GM23248 (cell line): ENCODE measurements around the gene ELFN1. TPM values are rescaled to one million over a fixed set of nuclear protein-coding genes. Genes with fewer than 3 reads are reported as not detected.

ENCODE experiments used
- DNase-seq: peaks from one replicate; pipeline ENCODE4 v3.0.0-alpha.2; 2015
- H2AFZ ChIP-seq: fragments of 200-600 bp; sonication (generic); 2 replicates; pipeline ENCODE4 v1.6.1; 2016; ENCODE audit warnings: antibody characterized with exemption
- H3F3A ChIP-seq: fragments of 200-600 bp; sonication (generic); 2 replicates; pipeline ENCODE4 v1.6.1; 2016; ENCODE audit warnings: mild to moderate bottlenecking, antibody characterized with exemption, mixed run types; ENCODE audit not compliant: insufficient read depth
- H3K27ac ChIP-seq: fragments of 200-600 bp; sonication (generic); 2 replicates; pipeline ENCODE4 v1.5.1; 2016; ENCODE audit warnings: mild to moderate bottlenecking
- H3K27me3 ChIP-seq: fragments of 200-600 bp; sonication (generic); replicated peaks from 2 replicates; pipeline ENCODE4 v1.6.1; 2016; ENCODE audit warnings: mild to moderate bottlenecking; ENCODE audit not compliant: insufficient read depth
- H3K36me3 ChIP-seq: fragments of 200-600 bp; sonication (generic); 2 replicates; pipeline ENCODE4 v1.6.1; 2016; ENCODE audit warnings: low read depth, mild to moderate bottlenecking
- H3K4me1 ChIP-seq: fragments of 200-600 bp; sonication (generic); 2 replicates; pipeline ENCODE4 v1.6.1; 2016; ENCODE audit warnings: mild to moderate bottlenecking; ENCODE audit not compliant: insufficient read depth
- H3K4me2 ChIP-seq: fragments of 200-600 bp; sonication (generic); one replicate; pipeline ENCODE4 v1.6.1; 2016; ENCODE audit warnings: mild to moderate bottlenecking; ENCODE audit not compliant: unreplicated experiment
- H3K4me3 ChIP-seq: fragments of 200-600 bp; sonication (generic); 2 replicates; pipeline ENCODE4 v1.5.1; 2016; ENCODE audit warnings: mild to moderate bottlenecking
- H3K79me2 ChIP-seq: fragments of 200-600 bp; sonication (generic); 2 replicates; pipeline ENCODE4 v1.6.1; 2016; ENCODE audit warnings: mild to moderate bottlenecking; ENCODE audit not compliant: insufficient read depth
- H3K9ac ChIP-seq: fragments of 200-600 bp; sonication (generic); 2 replicates; pipeline ENCODE4 v1.6.1; 2016; ENCODE audit warnings: mild to moderate bottlenecking
- H3K9me2 ChIP-seq: fragments of 200-600 bp; sonication (generic); 2 replicates; pipeline ENCODE4 v1.6.1; 2016; ENCODE audit warnings: mixed run types, mild to moderate bottlenecking, moderate library complexity; ENCODE audit not compliant: insufficient read depth
- H3K9me3 ChIP-seq: fragments of 200-600 bp; sonication (generic); one replicate; pipeline ENCODE4 v1.6.1; 2017; ENCODE audit warnings: low read depth
- H4K20me1 ChIP-seq: fragments of 200-600 bp; sonication (generic); 2 replicates; pipeline ENCODE4 v1.6.0; 2016; ENCODE audit not compliant: insufficient read depth
- EZH2 ChIP-seq: fragments of 200-600 bp; sonication (generic); IDR thresholded peaks from 2 replicates; pipeline ENCODE4 v1.6.1; 2018; ENCODE audit warnings: antibody characterized with exemption, mild to moderate bottlenecking; ENCODE audit not compliant: insufficient read depth, poor library complexity, severe bottlenecking
- EZH2phosphoT487 ChIP-seq: fragments of 200-600 bp; sonication (generic); IDR thresholded peaks from 2 replicates; pipeline ENCODE4 v1.6.1; 2018; ENCODE audit warnings: antibody characterized with exemption, moderate library complexity, mild to moderate bottlenecking, low read depth; ENCODE audit not compliant: insufficient read depth
- WGBS, 2 experiments: methylation state at CpG; one replicate each; pipeline ENCODE4 v1.1.6; 2015 to 2017; ENCODE audit warnings: low lambda C conversion rate in 2 of 2, low coverage in 1 of 2; ENCODE audit errors: missing lambda C conversion rate in 2 of 2; 5-methylcytosine and 5-hydroxymethylcytosine counted together
- in situ Hi-C: fragments of 300-500 bp; cut with MboI; formaldehyde crosslinking; loops from 2 replicates; pipeline ENCODE4 v1.15.0; 2020
- polyA plus RNA-seq: library from polyadenylated mRNA; unstranded; fragments of >200 nt; fragmentation: Nextera tagmentation; extraction: Ambion mirVana; gene quantifications from 2 replicates; pipeline ENCODE4 v1.2.1, GENCODE V29; 2016
- total RNA-seq: library from RNA; depleted of rRNA; stranded (reverse); fragments of >200 nt; shearing (Covaris generic); gene quantifications from 2 replicates; pipeline ENCODE4 v1.2.3, GENCODE V29; 2014

Gene ELFN1
- total and polyA plus RNA-seq, 2 experiments from 2014 or later, result 0.13 to 6.2 TPM

- Histone ChIP-seq H3K9me3 (no peaks in the 10 kb centered on the region), H3F3A (no peaks in the 10 kb centered on the region), H3K27ac (no peak overlapping the region), H3K4me2 (no peak overlapping the region), H3K4me1 (no peaks in the 10 kb centered on the region), H3K36me3 (no peaks in the 10 kb centered on the region), H3K27me3 (peaks cover 5% of the 10 kb centered on the region), H3K9me2 (no peaks in the 10 kb centered on the region), H4K20me1 (no peaks in the 10 kb centered on the region), H3K9ac (no peak overlapping the region), H3K79me2 (no peaks in the 10 kb centered on the region), H3K4me3 (no peak overlapping the region), H2AFZ (no peak overlapping the region)
- in situ Hi-C loops, result no loop called here
- no peak for TF ChIP-seq EZH2phosphoT487
- TF ChIP-seq EZH2, result no peak
- DNase-seq, result peak; percentile 51
- WGBS, 2 experiments, result 12 to 36% methylated on average over 13 to 21 of the region's 21 CpGs
Observed at GRCh38 chr7:1640376-1641172, 29.5 kb upstream of the ELFN1 start.

- in situ Hi-C loops, result no loop called here
- H3K36me3 ChIP-seq, result no peaks in the 10 kb centered on the region
- H3K4me3 ChIP-seq, result no peak overlapping the region
- no peak overlapping the region for H3K27ac ChIP-seq
- peaks cover 9% of the 10 kb centered on the region for H3K27me3 ChIP-seq
- no peak overlapping the region for H3K9ac ChIP-seq
- H3K4me1 ChIP-seq, result no peaks in the 10 kb centered on the region
- no peaks in the 10 kb centered on the region for H3K9me2 ChIP-seq
- H2AFZ ChIP-seq, result no peak overlapping the region
- H3K4me2 ChIP-seq, result no peak overlapping the region
- no peaks in the 10 kb centered on the region for H3K79me2 ChIP-seq
- no peaks in the 10 kb centered on the region for H4K20me1 ChIP-seq
- 67 to 74% methylated on average over 11 of the region's 11 CpGs for WGBS, 2 experiments
- H3K9me3 ChIP-seq, result no peaks in the 10 kb centered on the region
- no peaks in the 10 kb centered on the region for H3F3A ChIP-seq
- DNase-seq, result no peak
- TF ChIP-seq EZH2phosphoT487 (no peak), EZH2 (no peak)
Observed at GRCh38 chr7:1641173-1641572, 28.9 kb upstream of the ELFN1 start.

- DNase-seq, result no peak
- H3K9me2 ChIP-seq, result no peaks in the 10 kb centered on the region
- no peak overlapping the region for H2AFZ ChIP-seq
- in situ Hi-C loops, result no loop called here
- H3K9me3 ChIP-seq, result no peaks in the 10 kb centered on the region
- no peaks in the 10 kb centered on the region for H4K20me1 ChIP-seq
- no peak overlapping the region for H3K9ac ChIP-seq
- no peak overlapping the region for H3K4me2 ChIP-seq
- no peak overlapping the region for H3K27ac ChIP-seq
- peaks cover 15% of the 10 kb centered on the region for H3K27me3 ChIP-seq
- no peaks in the 10 kb centered on the region for H3K79me2 ChIP-seq
- 61 to 67% methylated on average over 13 to 16 of the region's 16 CpGs for WGBS, 2 experiments
- H3F3A ChIP-seq, result no peaks in the 10 kb centered on the region
- no peaks in the 10 kb centered on the region for H3K4me1 ChIP-seq
- H3K36me3 ChIP-seq, result no peaks in the 10 kb centered on the region
- TF ChIP-seq EZH2phosphoT487 (no peak), EZH2 (no peak)
- H3K4me3 ChIP-seq, result no peak overlapping the region
Observed at GRCh38 chr7:1641661-1642260, 28.3 kb upstream of the ELFN1 start.

GRCh38 chr7:1642291-1642731, 27.8 kb upstream of the ELFN1 start:
- in situ Hi-C loops, result no loop called here
- Histone ChIP-seq H2AFZ (no peak overlapping the region), H3K4me1 (no peaks in the 10 kb centered on the region), H4K20me1 (no peaks in the 10 kb centered on the region), H3K9me2 (no peaks in the 10 kb centered on the region), H3K9me3 (no peaks in the 10 kb centered on the region), H3K27me3 (peaks cover 17% of the 10 kb centered on the region), H3K36me3 (no peaks in the 10 kb centered on the region), H3K9ac (no peak overlapping the region), H3F3A (no peaks in the 10 kb centered on the region), H3K27ac (no peak overlapping the region), H3K4me2 (no peak overlapping the region), H3K79me2 (no peaks in the 10 kb centered on the region), H3K4me3 (no peak overlapping the region)
- WGBS, 2 experiments, result 50 to 52% methylated on average over 8 to 14 of the region's 14 CpGs
- DNase-seq, result no peak
- TF ChIP-seq EZH2, result no peak
- no peak for TF ChIP-seq EZH2phosphoT487
